CD4-positive, alpha-beta T cell (primary cell): ENCODE data around the gene WWOX. TPM values are rescaled to one million over a fixed set of nuclear protein-coding genes. Genes with fewer than 3 reads are reported as not detected.

ENCODE experiments used
- ATAC-seq: fragments of 200-7000 bp; cut with Tn5 transposase; one replicate; pipeline ENCODE4 v1.10.0; 2022; ENCODE audit warnings: mild to moderate bottlenecking; ENCODE audit not compliant: poor library complexity
- CTCF ChIA-PET: fragments of 350-600 bp; sonication (Branson Sonifier 250); formaldehyde crosslinking; loops from one replicate; lab custom pipeline; 2021; ENCODE audit warnings: antibody characterized with exemption, inconsistent platforms; lab: Charles Lee
- POLR2A ChIA-PET: fragments of 350-600 bp; sonication (Branson Sonifier 250); formaldehyde crosslinking; loops from one replicate; lab custom pipeline; 2021; ENCODE audit warnings: antibody characterized with exemption, inconsistent platforms; lab: Charles Lee
- DNase-seq, 14 experiments: peaks; one replicate each; pipeline ENCODE4 v3.0.0-alpha.2; 2013 to 2020; ENCODE audit warnings: mixed read lengths in 2 of 14
- H3K27ac ChIP-seq, 2 donors: one replicate each; pipeline versions ENCODE4 v1.5.1 to v1.7.0; 2013; ENCODE audit warnings: low read length in 2 of 2, low read depth in 1 of 2, mild to moderate bottlenecking in 1 of 2
- H3K27me3 ChIP-seq, 2 experiments: 1 replicate in 1 of 2; 2 replicates in 1 of 2; pipeline versions ENCODE4 v1.6.1 to v1.7.0; 2013; ENCODE audit warnings: low read length in 2 of 2, control low read depth in 1 of 2, mild to moderate bottlenecking in 1 of 2, moderate library complexity in 1 of 2; ENCODE audit not compliant: insufficient read depth in 2 of 2, control insufficient read depth in 1 of 2
- H3K36me3 ChIP-seq: one replicate; pipeline ENCODE4 v1.6.1; 2013; ENCODE audit warnings: low read length, control low read depth; ENCODE audit not compliant: insufficient read depth
- H3K4me1 ChIP-seq: one replicate; pipeline ENCODE4 v1.6.1; 2013; ENCODE audit warnings: low read length, control low read depth; ENCODE audit not compliant: insufficient read depth
- H3K4me3 ChIP-seq: one replicate; pipeline ENCODE4 v1.5.1; 2013; ENCODE audit warnings: mild to moderate bottlenecking, low read length, moderate library complexity
- H3K9me3 ChIP-seq, 2 experiments: 1 replicate in 1 of 2; 2 replicates in 1 of 2; pipeline versions ENCODE4 v1.6.1 to v1.7.0; 2013; ENCODE audit warnings: low read length in 2 of 2, mild to moderate bottlenecking in 2 of 2, control low read depth in 1 of 2, moderate library complexity in 1 of 2; ENCODE audit not compliant: control insufficient read depth in 1 of 2, insufficient read depth in 1 of 2
- H3K27ac Mint-ChIP-seq: one replicate; pipeline ENCODE4 v1.8.0; 2020; ENCODE audit warnings: mixed read lengths
- H3K27me3 Mint-ChIP-seq: one replicate; pipeline ENCODE4 v1.8.0; 2021; ENCODE audit warnings: mixed read lengths
- H3K36me3 Mint-ChIP-seq: one replicate; pipeline ENCODE4 v1.8.0; 2021; ENCODE audit warnings: low read depth, mixed read lengths
- H3K4me1 Mint-ChIP-seq: one replicate; pipeline ENCODE4 v1.8.0; 2021; ENCODE audit warnings: low read depth, mixed read lengths
- H3K4me3 Mint-ChIP-seq: one replicate; pipeline ENCODE4 v1.8.0; 2020; ENCODE audit warnings: mild to moderate bottlenecking, mixed read lengths
- H3K9me3 Mint-ChIP-seq: one replicate; pipeline ENCODE4 v1.8.0; 2020; ENCODE audit warnings: mixed read lengths
- CTCF ChIP-seq: fragments of 200-600 bp; IDR thresholded peaks from one replicate; pipeline ENCODE4 v1.8.0; 2022; ENCODE audit warnings: antibody characterized with exemption, mild to moderate bottlenecking
- intact Hi-C, 2 experiments: fragments of 100-400 bp; cut with DNase I in 1 of 2; cut with micrococcal nuclease in 1 of 2; formaldehyde crosslinking; loops; one replicate each; pipeline versions ENCODE4 v1.15.1 to v1.9.0; 2023 to 2025; cut with DNase I, micrococcal nuclease
- total RNA-seq, 174 experiments: library from RNA in 2 of 174; stranded (reverse) in 2 of 174; gene quantifications; one replicate each; pipeline ENCODE4 v1.2.3 and lab custom pipeline; 2021 to 2026

The WWOX gene
- total RNA-seq, 2 experiments from 2014 or later = 19.3 to 21.7 TPM

GRCh38 chr16:78502812-78503350 lies 403.4 kb downstream of the WWOX start:
- no peaks in the 10 kb centered on the region for H3K36me3 ChIP-seq
- H3K4me1 ChIP-seq = no peaks in the 10 kb centered on the region
- TF ChIP-seq CTCF = no peak
- H3K36me3 Mint-ChIP-seq = no peaks in the 10 kb centered on the region
- H3K27ac Mint-ChIP-seq = no peak overlapping the region
- POLR2A ChIA-PET = no interaction called here
- H3K4me1 Mint-ChIP-seq = no peaks in the 10 kb centered on the region
- CTCF ChIA-PET = interaction anchor here (0.6 kb wide), 1 partner anchor 49 kb away, joined by 4 read pairs; no protein-coding TSS in a partner anchor
- intact Hi-C loops = loop anchor here (1.0 kb wide), 2 partner anchors 267 to 1099 kb away; no protein-coding TSS in a partner anchor
- H3K27me3 ChIP-seq = no peaks in the 10 kb centered on the region
- H3K9me3 Mint-ChIP-seq = no peaks in the 10 kb centered on the region
- no peak overlapping the region for H3K4me3 ChIP-seq
- H3K9me3 ChIP-seq = no peaks in the 10 kb centered on the region
- DNase-seq = no peak
- ATAC-seq = no peak
- no peaks in the 10 kb centered on the region for H3K27me3 Mint-ChIP-seq
- no peak overlapping the region for H3K27ac ChIP-seq
- no peak overlapping the region for H3K4me3 Mint-ChIP-seq

- Mint-ChIP-seq H3K36me3 (no peaks in the 10 kb centered on the region), H3K4me1 (no peaks in the 10 kb centered on the region), H3K4me3 (no peak overlapping the region), H3K9me3 (no peaks in the 10 kb centered on the region), H3K27ac (no peak overlapping the region), H3K27me3 (no peaks in the 10 kb centered on the region)
- no peak for ATAC-seq
- POLR2A ChIA-PET = no interaction called here
- DNase-seq = peak in 10 of 14 experiments; percentile 4 to 75 (median 30)
- intact Hi-C loops = loop anchor here (1.0 to 2.0 kb wide), 3 partner anchors 267 to 1099 kb away; no protein-coding TSS in a partner anchor
- peak; percentile 79 for TF ChIP-seq CTCF
- no peak overlapping the region for H3K4me3 ChIP-seq
- no peaks in the 10 kb centered on the region for H3K27me3 ChIP-seq
- CTCF ChIA-PET = interaction anchor here (0.9 kb wide), 1 partner anchor 267 kb away, joined by 3 read pairs; no protein-coding TSS in a partner anchor
- no peaks in the 10 kb centered on the region for H3K9me3 ChIP-seq
- H3K4me1 ChIP-seq = no peaks in the 10 kb centered on the region
- no peak overlapping the region for H3K27ac ChIP-seq
- no peaks in the 10 kb centered on the region for H3K36me3 ChIP-seq
Observed at GRCh38 chr16:78503602-78504001, 404.1 kb downstream of the WWOX start.

- H3K4me1 Mint-ChIP-seq = no peaks in the 10 kb centered on the region
- H3K9me3 Mint-ChIP-seq = no peaks in the 10 kb centered on the region
- intact Hi-C loops = loop anchor here in 1 of 2 experiments (2.0 kb wide), 1 partner anchor 266 kb away; no protein-coding TSS in a partner anchor
Observed at GRCh38 chr16:78504401-78504851, 405.0 kb downstream of the WWOX start.

More at GRCh38 chr16:78504401-78504851, 405.0 kb downstream of the WWOX start:
- POLR2A ChIA-PET = interaction anchor here (0.6 to 0.9 kb wide), 2 partner anchors 782 to 1098 kb away, joined by 3 read pairs; no protein-coding TSS in a partner anchor
- Mint-ChIP-seq H3K27me3 (no peaks in the 10 kb centered on the region), H3K4me3 (no peak overlapping the region), H3K27ac (no peak overlapping the region), H3K36me3 (no peaks in the 10 kb centered on the region)
- TF ChIP-seq CTCF = no peak
- H3K4me1 ChIP-seq = no peaks in the 10 kb centered on the region
- H3K4me3 ChIP-seq = no peak overlapping the region
- no peaks in the 10 kb centered on the region for H3K27me3 ChIP-seq
- no peaks in the 10 kb centered on the region for H3K36me3 ChIP-seq
- DNase-seq (no peak), ATAC-seq (no peak)
- H3K27ac ChIP-seq = no peak overlapping the region
- H3K9me3 ChIP-seq = no peaks in the 10 kb centered on the region
- CTCF ChIA-PET = interaction anchor here (0.9 kb wide), 1 partner anchor 266 kb away, joined by 3 read pairs; no protein-coding TSS in a partner anchor
